Pulmonary artery endothelial cell (primary cell): ENCODE data around the gene TSPEAR. TPM values are rescaled to one million over a fixed set of nuclear protein-coding genes. Genes with fewer than 3 reads are reported as not detected.
"Not testable (repeated sequence)": the region's sequence is repeated elsewhere in the genome, so short reads cannot be mapped to it uniquely, and the experiment has no call there.

Source experiments
- DNase-seq: peaks from one replicate; pipeline ENCODE4 v3.0.0-alpha.2; 2011; ENCODE audit warnings: low read depth, low spot score
- total RNA-seq: library from RNA; depleted of rRNA; stranded (reverse); fragments of >200 nt; gene quantifications from 2 replicates; pipeline ENCODE4 v1.2.3, GENCODE V29; 2014

Gene TSPEAR
- total RNA-seq, 1 donor from 2014 or later: not detected

GRCh38 chr21:44636209-44637017 is 75.0 kb downstream of the TSPEAR start:
- DNase-seq: no peak

- no peak for DNase-seq
Measured at GRCh38 chr21:44632067-44632466, 79.3 kb downstream of the TSPEAR start.

GRCh38 chr21:44630440-44630839 is 80.9 kb downstream of the TSPEAR start:
- DNase-seq: no peak

GRCh38 chr21:44628707-44629391 is 82.5 kb downstream of the TSPEAR start:
- no peak for DNase-seq

- not testable (repeated sequence) for DNase-seq
Measured at GRCh38 chr21:44627831-44628233, 83.5 kb downstream of the TSPEAR start.

GRCh38 chr21:44627181-44627822 is 84.1 kb downstream of the TSPEAR start:
- DNase-seq: not testable (repeated sequence)

GRCh38 chr21:44626673-44627143 is 84.7 kb downstream of the TSPEAR start, which contains the start of gene KRTAP10-9:
Gene KRTAP10-9, plus strand, starts transcription at chr21:44627093. Its CDS starts 79 bp downstream, at chr21:44627172.
- no peak for DNase-seq

- DNase-seq: no peak
Measured at GRCh38 chr21:44626262-44626661, 85.1 kb downstream of the TSPEAR start.

GRCh38 chr21:44625756-44626155 is 85.6 kb downstream of the TSPEAR start:
- DNase-seq: no peak

GRCh38 chr21:44623575-44623974 is 87.8 kb downstream of the TSPEAR start:
- no peak for DNase-seq

- DNase-seq: no peak
Measured at GRCh38 chr21:44619886-44620285, 91.5 kb downstream of the TSPEAR start.

- DNase-seq: no peak
Measured at GRCh38 chr21:44618909-44619308, 92.5 kb downstream of the TSPEAR start.

- DNase-seq: no peak
Measured at GRCh38 chr21:44618504-44618903, 92.9 kb downstream of the TSPEAR start.

GRCh38 chr21:44617071-44617501 is 94.3 kb downstream of the TSPEAR start:
- no peak for DNase-seq

- no peak for DNase-seq
Measured at GRCh38 chr21:44616591-44616926, 94.8 kb downstream of the TSPEAR start.

- no peak for DNase-seq
Measured at GRCh38 chr21:44615911-44616590, 95.3 kb downstream of the TSPEAR start.

- no peak for DNase-seq
Measured at GRCh38 chr21:44615466-44615865, 95.9 kb downstream of the TSPEAR start.

- DNase-seq: no peak
Measured at GRCh38 chr21:44614961-44615391, 96.4 kb downstream of the TSPEAR start.

GRCh38 chr21:44614161-44614631 is 97.2 kb downstream of the TSPEAR start:
- DNase-seq: no peak

GRCh38 chr21:44613386-44614155 is 97.8 kb downstream of the TSPEAR start:
- no peak for DNase-seq
